Skin epidermis (tissue), 12 donors: ENCODE measurements around the gene PPP3CA.
"Not testable (repeated sequence)": the region's sequence is repeated elsewhere in the genome, so short reads cannot be mapped to it uniquely, and the experiment has no call there.

Experiments used
- H3K27ac ChIP-seq, 21 experiments: fragments of 200-600 bp; sonication (generic) in 11 of 21; one replicate each; pipeline ENCODE4 v1.5.0; 2020; ENCODE audit warnings: mild to moderate bottlenecking in 3 of 21, inconsistent platforms in 2 of 21, moderate library complexity in 2 of 21
- H3K4me3 ChIP-seq, 7 experiments: fragments of 200-600 bp; sonication (generic) in 2 of 7; one replicate each; pipeline ENCODE4 v1.5.0; 2020; ENCODE audit warnings: inconsistent platforms in 2 of 7, mild to moderate bottlenecking in 2 of 7, moderate library complexity in 1 of 7

The PPP3CA gene

DNA sequence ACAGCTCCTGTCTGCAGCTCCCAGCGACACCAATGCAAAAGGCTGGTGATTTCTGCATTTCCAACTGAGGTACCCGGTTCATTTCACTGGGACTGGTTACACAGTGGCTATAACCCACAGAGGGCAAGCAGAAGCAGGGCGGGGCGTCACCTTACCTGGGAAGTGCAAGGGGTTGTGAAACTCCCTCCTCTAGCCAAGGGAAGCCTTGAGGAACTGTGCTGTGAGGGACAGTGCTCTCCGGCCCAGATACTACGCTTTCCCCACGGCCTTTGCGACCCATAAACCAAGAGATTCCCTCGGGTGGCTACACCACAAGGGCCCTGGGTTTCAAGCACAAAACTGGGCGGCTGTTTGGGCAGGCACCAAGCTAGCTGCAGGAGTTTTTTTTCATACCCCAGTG, 218.9 kb downstream of the PPP3CA start:
- H3K4me3 ChIP-seq, result no peak overlapping the region

DNA sequence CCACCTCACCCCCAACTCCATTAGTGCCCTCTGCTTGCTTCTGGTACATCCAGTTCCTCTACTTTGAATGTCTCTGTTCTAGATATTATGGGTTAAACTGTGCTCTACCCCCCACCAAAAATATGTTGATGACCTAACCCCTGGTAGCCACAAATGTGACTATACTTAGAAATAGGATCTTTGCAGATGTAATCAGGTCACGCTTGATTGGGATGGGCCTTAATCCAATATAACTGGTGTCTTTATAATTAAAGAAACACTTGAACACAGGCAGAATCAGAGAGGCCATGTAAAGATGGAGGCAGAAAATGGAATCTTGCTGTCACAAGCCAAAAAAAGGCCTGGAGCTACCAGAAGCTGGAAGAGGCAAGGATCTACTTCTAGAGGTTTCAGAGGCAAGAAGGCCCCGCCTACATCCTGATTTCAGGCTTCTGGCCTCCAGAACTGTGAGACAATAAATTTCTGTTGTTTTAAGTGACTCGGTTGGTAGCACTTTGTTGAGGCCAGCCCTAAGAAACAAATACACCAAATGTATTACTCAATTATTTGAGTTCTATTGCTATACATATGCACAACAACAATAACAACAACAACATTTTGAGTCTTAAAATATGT, 220.0 kb downstream of the PPP3CA start:
- H3K27ac ChIP-seq, result peak overlapping the region in 6 of 21 experiments; percentile 18 to 69 (median 38)
- H3K4me3 ChIP-seq, result no peak overlapping the region

More for the DNA sequence above, 218.9 kb downstream of the PPP3CA start:
- H3K27ac ChIP-seq, result no peak overlapping the region

DNA sequence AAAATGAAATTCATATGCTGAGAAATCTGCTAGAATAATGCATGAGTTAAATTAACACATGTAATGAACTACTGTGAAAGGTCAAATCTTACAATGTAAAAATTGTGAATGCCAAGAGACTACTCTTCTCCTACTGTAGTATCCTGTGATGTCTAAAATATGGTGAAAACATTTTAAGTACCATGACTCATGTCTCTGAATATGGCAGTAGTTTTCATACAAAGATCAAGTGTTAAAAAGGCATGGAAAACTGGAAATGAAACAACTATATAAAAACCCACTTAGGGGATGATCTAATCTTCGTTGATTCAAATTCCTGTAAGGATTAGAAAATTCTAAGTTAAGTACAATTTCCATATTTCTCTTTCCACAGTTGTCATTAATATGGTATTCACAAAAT, 221.3 kb downstream of the PPP3CA start:
- no peak overlapping the region for H3K4me3 ChIP-seq
- H3K27ac ChIP-seq, result peak overlapping the region in 2 of 21 experiments; percentile 2 to 18

DNA sequence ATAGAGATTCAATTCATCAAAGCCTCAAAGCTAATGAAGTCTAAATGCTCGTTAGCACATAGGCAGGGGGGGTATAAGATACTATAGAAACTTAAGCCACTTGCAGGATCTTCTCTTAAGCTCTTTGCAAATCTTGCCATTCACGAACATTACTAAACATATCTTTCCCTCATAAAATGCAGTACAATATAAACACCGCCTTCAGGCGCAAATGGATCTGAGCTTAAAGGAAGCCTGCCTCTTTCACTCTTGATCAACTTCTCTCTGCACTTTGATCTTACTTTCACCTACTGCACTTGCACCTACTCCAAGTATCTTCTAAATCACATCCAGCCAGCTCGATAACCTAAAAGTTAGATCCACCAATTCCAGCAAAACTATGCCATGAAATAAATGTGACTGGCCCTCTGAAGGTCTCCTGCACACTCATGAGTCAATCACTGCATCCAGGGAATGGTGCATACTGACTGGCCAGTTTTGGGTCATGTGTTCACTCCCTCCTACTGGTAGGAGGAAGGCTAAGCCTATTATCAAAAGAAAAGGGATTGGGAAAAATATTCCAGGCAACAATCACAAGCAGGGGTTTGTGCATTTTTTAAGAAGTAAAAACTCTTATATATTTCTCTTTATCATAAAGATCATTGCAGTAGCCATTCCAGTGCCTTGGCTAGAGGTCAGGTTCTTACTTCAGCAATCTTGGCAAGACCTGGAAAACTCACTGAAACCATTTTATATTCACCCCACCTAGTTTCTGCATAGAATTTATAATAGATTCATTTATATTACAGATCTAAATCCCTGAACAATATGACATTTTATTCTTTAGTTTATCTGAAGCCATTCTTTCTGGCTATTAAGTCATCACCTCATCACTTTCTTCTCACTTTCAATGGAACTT, 222.0 kb downstream of the PPP3CA start:
- H3K27ac ChIP-seq, result no peak overlapping the region
- H3K4me3 ChIP-seq, result no peak overlapping the region

DNA sequence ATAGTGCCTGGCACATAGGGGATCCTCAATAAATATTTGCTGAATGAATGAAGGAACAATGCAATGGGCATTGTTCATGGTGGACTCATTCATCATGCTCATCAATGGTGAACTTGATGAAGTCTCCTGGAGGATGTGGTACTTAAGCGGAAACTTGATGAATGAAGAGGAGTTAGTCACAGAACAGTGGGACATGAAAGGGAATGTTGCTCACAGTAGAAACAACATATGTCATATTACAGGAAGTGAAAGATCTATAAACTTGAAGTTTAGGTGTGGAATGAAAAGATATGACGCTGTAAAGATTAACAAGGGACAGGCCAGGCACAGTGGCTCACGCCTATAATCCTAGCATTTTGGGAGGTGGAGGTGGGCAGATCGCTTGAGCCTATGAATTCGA, 224.1 kb downstream of the PPP3CA start:
- Histone ChIP-seq H3K27ac (no peak overlapping the region), H3K4me3 (no peak overlapping the region)

DNA sequence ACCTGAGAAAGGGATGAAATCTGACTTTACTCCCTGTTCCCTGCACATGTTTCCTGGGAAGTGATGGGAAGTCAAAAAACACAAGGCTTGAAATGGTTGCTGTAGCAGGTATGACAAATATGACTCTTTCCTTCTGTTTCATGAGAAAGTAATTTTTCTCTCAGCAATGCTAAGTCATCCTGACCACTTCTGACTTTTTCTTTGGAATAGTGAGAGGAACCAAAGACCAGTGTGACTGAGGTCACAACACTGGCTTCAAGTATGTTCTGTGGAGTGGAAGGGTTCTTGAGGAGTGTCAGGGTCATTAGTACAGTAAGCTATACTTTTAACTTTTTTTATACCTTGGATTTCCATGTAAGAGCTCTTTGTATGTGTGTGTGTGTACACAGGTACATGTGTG, 225.3 kb downstream of the PPP3CA start:
- Histone ChIP-seq H3K27ac (no peak overlapping the region), H3K4me3 (no peak overlapping the region)

DNA sequence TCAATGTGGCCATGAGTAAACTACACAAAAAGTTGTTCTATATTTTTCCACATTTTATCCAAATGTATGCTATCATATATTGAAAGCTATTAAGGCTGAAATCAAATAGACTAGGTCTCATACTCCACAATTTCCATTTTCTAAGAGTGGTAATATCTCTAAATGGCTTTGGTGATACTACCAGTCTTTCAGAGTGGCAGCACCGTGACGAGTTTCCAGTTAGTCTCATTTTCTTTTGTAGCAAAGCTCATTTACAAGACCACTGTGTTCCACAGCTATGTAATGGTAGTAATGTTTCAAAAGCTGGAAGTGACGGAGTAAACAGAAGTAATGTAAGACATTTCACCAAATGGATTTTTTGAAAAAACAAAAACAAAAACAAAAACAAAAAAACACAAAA, 228.2 kb downstream of the PPP3CA start:
- no peak overlapping the region for H3K4me3 ChIP-seq

DNA sequence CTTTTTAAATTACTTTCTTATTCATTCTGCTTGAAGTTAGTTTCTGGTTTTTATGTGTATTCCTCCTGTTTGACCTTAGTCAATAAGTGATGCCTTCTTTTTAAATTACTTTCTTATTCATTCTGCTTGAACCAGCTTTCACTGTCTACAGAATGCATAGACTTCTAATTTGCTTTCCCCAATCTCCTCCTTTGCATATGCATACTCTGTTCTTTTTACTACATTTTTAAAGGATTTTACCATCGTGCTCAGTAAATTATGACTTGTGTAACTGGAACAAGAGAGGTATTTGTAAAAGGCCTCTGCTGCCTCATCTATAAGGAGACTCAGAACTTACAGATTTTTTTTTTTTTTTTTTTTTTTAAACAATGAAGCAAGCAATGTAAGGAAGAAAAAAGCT, 228.7 kb downstream of the PPP3CA start:
- H3K4me3 ChIP-seq, result no peak overlapping the region
- no peak overlapping the region for H3K27ac ChIP-seq

More for the DNA sequence above, 228.2 kb downstream of the PPP3CA start:
- no peak overlapping the region for H3K27ac ChIP-seq

DNA sequence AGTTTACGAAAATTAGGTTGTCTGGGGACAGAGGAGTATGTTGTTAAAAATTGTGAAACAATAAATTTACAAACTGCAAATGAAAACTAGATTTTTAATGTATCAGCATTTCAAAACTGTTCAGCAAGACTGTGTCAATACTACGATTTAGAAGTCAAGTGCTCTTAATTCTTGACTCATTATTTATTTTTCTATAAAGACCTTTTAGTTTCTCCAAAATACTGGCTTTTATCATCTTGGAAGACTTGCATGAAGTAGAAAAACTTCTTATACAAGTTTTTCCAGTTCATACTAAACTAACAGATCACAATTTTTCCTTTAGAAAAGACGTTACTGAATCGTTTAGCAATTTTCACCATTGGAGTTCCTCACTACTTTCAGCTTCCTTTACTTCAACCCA, 231.4 kb downstream of the PPP3CA start:
- Histone ChIP-seq H3K4me3 (no peak overlapping the region), H3K27ac (no peak overlapping the region)

DNA sequence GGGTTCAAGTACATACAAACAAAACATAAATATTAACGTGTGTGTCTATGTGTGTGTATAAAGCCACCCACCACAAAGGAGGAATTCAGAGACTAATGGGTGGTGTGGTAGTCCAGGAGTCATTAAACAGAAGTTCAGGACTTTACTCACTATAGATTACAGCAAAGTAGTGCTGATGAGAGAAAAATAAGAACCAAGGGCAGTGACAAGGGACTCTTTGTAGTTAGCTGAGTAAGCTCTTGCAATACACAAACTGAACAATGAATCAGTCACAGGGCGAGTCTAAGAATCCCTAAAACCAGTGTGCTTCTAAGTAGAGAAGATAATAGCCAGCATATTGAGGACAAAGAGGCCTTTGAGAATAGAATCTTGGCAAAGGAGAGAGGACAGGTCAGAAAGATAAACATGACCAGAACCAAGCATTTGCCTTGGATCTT, 232.4 kb downstream of the PPP3CA start:
- Histone ChIP-seq H3K27ac (peak overlapping the region in 3 of 21 experiments; percentile 13 to 29 (median 26)), H3K4me3 (no peak overlapping the region)

DNA sequence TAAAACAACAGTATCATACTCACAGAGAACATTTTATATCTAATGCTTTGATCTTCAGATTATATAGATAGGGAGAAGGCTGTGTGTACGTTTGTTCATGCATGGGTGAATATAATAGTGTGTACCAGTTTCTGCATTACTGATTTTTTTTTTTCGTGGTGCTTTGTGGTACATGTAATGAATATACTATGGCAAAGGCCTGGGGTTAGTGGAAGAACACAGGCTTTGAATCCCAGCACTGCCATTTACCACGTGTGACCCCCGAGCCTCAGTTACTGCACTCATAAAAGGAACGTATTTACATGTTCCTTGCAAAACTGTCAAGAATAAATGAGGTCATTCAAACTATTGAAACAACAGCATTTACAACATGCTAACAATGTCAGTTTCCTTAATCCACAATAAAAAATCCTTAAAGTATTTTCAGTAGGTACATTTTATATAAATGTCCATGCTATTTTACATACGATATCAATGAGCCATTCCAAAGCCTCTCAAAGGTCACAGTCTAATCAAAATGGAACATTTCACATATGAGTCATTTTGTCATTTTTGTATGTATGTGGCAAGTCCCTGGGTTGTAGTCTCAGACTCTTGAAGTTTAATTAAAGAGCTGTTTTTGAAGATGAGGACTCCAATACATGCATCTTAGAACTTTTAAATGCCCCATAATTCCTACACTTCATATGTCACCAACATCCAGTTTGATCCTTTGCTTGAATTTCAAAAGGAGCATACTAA, 242.8 kb downstream of the PPP3CA start:
- Histone ChIP-seq H3K27ac (peak overlapping the region in 6 of 21 experiments; percentile 5 to 66 (median 24)), H3K4me3 (no peak overlapping the region)

DNA sequence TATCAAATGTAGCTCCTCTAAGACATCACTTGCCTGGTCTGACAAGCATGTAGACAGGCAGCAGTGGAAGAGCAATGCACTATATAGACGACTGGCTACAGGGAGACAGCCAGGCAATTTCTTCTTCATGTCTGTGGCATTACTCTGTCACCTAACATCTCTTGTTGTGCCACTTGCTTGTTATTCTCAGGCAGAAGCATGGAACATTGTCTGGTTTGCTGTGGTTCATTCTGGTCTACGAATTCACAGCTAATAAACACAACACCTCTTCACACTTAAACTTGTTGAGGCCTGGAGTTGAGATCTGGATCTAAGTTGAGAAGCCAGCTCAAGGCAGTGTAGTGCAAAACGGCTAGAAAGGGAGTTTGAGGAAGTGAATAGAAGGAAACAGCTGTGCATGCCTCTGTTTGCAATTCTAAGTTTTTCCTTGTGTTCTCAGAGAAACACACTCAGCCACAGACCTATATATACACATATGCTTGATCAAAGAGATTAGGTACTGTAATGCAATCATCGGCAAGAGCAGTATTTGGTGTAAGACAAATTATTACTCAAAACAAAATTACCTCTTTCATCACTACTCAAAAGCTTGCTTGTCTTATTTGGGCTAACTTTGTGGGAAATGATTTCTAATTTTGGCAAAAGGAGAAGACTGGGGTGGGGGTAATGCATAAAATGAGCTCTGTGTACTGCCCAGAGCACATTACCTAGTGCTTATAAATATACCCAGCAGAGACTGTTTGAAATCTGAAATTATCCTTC, 243.8 kb downstream of the PPP3CA start:
- Histone ChIP-seq H3K4me3 (no peak overlapping the region), H3K27ac (peak overlapping the region in 14 of 21 experiments; percentile 1 to 66 (median 24))

DNA sequence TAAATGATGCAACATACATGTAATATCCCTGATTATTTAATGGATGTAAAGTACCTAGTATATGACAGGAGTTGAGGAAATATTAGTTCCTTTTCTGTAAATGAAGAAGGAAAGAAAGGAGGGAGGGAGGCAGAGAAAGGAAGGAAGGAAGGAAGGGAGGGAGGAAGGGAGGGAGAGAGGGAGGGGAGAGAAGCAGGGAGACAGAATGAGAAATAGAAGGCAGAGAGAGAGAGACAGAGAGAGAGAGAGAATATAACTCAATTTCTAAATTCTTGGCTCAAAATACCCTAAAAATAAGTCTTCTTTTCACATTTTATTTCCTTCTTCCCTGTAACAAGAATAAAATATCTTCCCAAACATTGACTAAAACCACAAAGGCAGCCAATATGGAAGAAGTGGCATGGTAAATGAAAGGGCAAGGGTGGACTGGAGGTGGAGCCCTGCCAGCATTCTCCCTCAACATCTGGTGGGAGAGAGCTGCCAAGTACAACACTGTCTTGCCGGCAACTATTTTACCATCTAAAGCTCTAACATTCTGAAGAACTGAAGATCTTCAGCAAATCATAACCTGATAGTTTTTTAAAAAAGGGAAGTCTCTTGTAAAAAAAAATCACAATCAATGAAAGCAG, 245.1 kb downstream of the PPP3CA start:
- no peak overlapping the region for H3K4me3 ChIP-seq
- H3K27ac ChIP-seq, result peak overlapping the region in 4 of 21 experiments; percentile 19 to 66 (median 30)

DNA sequence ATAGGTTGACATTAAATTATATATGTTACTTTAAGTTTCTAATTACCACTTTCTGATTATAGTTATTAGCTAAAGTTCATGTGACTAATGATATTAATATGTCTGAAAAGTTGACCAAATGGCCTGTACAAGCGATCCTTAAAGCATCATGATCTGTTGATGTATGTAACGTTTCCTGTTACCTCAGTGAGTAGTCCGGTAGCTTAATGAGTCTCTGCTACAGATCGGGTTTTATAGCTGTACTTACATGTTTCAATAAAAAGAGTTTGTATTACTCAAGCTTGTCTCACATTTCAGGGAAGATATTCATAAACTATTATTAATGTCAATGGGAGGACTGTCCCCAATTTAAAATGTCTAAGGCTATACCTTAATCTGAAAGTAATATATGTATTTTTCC, 246.3 kb downstream of the PPP3CA start:
- H3K4me3 ChIP-seq, result no peak overlapping the region
- no peak overlapping the region for H3K27ac ChIP-seq

DNA sequence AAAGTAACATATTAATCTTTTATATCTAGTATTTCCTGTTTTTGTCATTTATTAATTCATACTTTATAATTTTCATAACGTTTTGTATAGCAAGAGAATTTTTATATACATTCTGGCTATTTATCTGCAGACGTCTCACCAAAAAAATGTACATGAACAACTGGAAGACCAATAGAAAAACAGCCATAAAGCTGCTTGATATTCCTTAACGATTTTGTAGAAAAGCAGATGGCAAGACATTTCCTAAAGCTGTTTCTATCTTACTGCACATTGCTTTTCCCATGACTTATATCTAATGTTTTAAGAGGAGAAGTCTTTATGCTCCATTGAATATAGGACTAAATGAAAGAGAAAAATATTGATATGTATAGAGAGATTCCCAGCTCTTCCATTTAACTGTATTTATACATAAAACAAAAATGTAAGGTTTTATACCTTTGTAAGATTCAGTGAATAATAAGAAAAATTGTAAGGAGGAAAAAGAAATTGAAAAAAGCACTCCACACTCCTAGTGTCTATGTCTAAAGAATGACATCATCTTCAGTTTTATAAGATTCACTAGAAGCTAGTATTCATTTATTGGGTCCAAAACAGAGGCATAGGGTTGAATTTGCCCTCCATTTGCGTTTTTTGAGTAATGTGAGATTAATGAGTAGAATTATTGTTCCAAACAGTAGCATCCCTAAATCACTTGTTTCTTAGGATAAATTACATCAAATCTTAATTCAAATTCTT, 248.5 kb downstream of the PPP3CA start:
- no peak overlapping the region for H3K4me3 ChIP-seq

DNA sequence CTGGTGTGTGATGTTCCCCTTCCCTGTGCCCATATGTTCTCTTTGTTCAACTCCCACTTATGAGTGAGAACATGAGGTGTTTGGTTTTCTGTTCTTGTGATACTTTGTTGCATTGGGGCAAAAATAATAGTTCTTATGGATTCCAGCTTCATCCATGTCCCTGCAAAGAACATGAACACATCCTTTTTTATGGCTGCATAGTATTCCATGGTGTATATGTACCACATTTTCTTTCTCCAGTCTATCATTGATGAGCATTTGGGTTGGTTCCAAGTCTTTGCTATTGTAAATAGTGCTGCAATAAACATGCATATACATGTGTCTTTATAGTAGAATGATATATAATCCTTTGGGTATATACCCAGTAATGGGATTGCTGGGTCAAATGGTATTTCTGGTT, 254.7 kb downstream of the PPP3CA start:
- not testable (repeated sequence) for H3K4me3 ChIP-seq, H3K27ac ChIP-seq

More for the DNA sequence above, 248.5 kb downstream of the PPP3CA start:
- H3K27ac ChIP-seq, result no peak overlapping the region

DNA sequence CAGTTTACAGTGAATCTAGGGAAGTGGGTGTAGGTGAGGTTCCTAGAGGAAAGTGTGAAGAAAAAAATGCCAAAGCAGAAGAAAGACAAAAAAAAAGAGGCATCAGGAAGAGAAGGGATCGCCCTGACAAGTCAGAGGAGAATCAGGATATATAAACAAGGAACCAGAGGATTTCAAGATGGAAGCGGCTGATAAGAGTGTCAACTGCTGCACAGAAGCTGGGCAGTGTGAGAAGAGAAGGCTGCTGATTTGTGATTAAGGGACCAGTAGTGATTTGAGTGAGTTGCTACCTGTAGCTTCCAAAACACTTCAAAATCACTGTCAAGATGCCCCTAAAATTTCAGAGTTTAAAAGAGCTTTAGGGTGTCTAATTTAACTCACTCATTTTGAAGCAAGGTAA, 258.2 kb downstream of the PPP3CA start:
- Histone ChIP-seq H3K27ac (no peak overlapping the region), H3K4me3 (no peak overlapping the region)

DNA sequence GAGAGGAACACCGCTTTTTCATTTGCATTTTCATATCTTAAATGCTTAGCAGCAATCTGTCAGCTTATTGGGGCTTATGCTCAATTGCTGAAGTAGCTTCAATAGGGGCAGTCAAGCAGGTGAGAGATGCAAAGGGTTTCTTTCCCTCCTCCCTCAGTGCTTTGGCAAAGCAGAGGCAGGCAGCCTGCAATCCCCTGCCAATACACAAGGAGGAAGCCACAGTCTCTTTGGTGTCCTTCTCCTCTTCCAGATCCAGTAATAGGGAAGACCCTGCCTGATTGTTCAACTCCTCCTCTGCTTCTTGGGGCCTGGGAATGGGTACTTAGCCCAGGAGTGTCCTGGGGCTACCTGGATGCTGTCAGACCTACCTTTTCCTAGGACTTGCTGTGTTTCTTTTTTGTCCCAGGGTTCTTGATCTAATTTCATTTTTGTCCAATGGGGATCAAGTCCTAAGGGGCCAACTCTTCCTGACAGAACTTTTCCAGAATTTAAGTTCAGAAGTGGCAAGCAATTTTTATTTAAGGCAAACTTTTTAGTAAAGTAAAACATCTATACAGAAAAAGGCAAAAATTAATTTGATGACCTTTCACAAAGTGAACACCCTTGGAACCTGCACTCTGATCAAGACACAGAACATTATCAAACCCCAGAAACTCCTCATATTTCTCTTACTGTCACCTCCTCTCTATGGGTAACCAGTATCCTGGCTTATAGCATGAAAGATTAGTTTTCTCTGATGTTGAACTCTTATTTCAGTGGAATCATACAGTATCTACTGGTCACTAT, 260.3 kb downstream of the PPP3CA start:
- no peak overlapping the region for H3K27ac ChIP-seq
- no peak overlapping the region for H3K4me3 ChIP-seq
